Central memory CD8-positive, alpha-beta T cell (primary cell): ENCODE results near the gene OSBPL5.
A peak's percentile ranks its signal among the peaks of the same experiment; 100 is the strongest.

Source experiments
- ATAC-seq: fragments of 150-1000 bp; cut with Tn5 transposase; replicated peaks from 2 replicates; pipeline ENCODE4 v1.10.0; 2022; ENCODE audit warnings: mild to moderate bottlenecking, moderate FRiP score, moderate number of reproducible peaks; ENCODE audit not compliant: poor library complexity, severe bottlenecking; ENCODE audit errors: extremely low read depth
- DNase-seq, 2 donors: peaks; one replicate each; pipeline ENCODE4 v3.0.0; 2021; ENCODE audit warnings: low spot score in 2 of 2
- H3K27ac Mint-ChIP-seq: one replicate; pipeline ENCODE4 v1.8.0; 2022; ENCODE audit warnings: low read depth, mild to moderate bottlenecking, moderate library complexity, mixed read lengths
- H3K27me3 Mint-ChIP-seq: one replicate; pipeline ENCODE4 v1.8.0; 2022; ENCODE audit warnings: mixed read lengths
- H3K36me3 Mint-ChIP-seq: one replicate; pipeline ENCODE4 v1.8.0; 2022; ENCODE audit warnings: mild to moderate bottlenecking, moderate library complexity, mixed read lengths; ENCODE audit not compliant: insufficient read depth
- H3K4me1 Mint-ChIP-seq: one replicate; pipeline ENCODE4 v1.8.0; 2022; ENCODE audit warnings: mixed read lengths
- H3K4me3 Mint-ChIP-seq: one replicate; pipeline ENCODE4 v1.8.0; 2022; ENCODE audit warnings: mild to moderate bottlenecking, moderate library complexity, mixed read lengths
- H3K9me3 Mint-ChIP-seq: one replicate; pipeline ENCODE4 v1.8.0; 2022; ENCODE audit warnings: mixed read lengths

The OSBPL5 gene

GRCh38 chr11:3046641-3047040 is 118.5 kb downstream of the OSBPL5 start:
- Mint-ChIP-seq H3K27me3 (no peaks in the 10 kb centered on the region), H3K27ac (no peak overlapping the region), H3K9me3 (no peaks in the 10 kb centered on the region), H3K4me3 (no peak overlapping the region), H3K36me3 (peaks cover 9% of the 10 kb centered on the region), H3K4me1 (peaks cover 44% of the 10 kb centered on the region)
- ATAC-seq (no peak), DNase-seq (no peak)

GRCh38 chr11:3046190-3046589 is 118.9 kb downstream of the OSBPL5 start:
- peaks cover 43% of the 10 kb centered on the region for H3K4me1 Mint-ChIP-seq
- H3K27ac Mint-ChIP-seq = no peak overlapping the region
- DNase-seq (no peak), ATAC-seq (no peak)
- H3K4me3 Mint-ChIP-seq = no peak overlapping the region
- H3K9me3 Mint-ChIP-seq = no peaks in the 10 kb centered on the region
- H3K36me3 Mint-ChIP-seq = peaks cover 11% of the 10 kb centered on the region
- no peaks in the 10 kb centered on the region for H3K27me3 Mint-ChIP-seq

GRCh38 chr11:3044915-3045314 is 120.2 kb downstream of the OSBPL5 start:
- no peaks in the 10 kb centered on the region for H3K9me3 Mint-ChIP-seq
- H3K4me1 Mint-ChIP-seq = peaks cover 30% of the 10 kb centered on the region
- ATAC-seq = no peak
- no peaks in the 10 kb centered on the region for H3K27me3 Mint-ChIP-seq
- H3K4me3 Mint-ChIP-seq = no peak overlapping the region
- H3K27ac Mint-ChIP-seq = no peak overlapping the region
- DNase-seq = no peak
- peaks cover 12% of the 10 kb centered on the region for H3K36me3 Mint-ChIP-seq

- peaks cover 21% of the 10 kb centered on the region for H3K36me3 Mint-ChIP-seq
- no peak for DNase-seq
- H3K9me3 Mint-ChIP-seq = no peaks in the 10 kb centered on the region
- H3K27ac Mint-ChIP-seq = no peak overlapping the region
- no peak for ATAC-seq
- peaks cover 24% of the 10 kb centered on the region for H3K4me1 Mint-ChIP-seq
- no peaks in the 10 kb centered on the region for H3K27me3 Mint-ChIP-seq
- H3K4me3 Mint-ChIP-seq = no peak overlapping the region
Measured at GRCh38 chr11:3044004-3044403, 121.1 kb downstream of the OSBPL5 start.

GRCh38 chr11:3043315-3043871 is 121.7 kb downstream of the OSBPL5 start:
- Mint-ChIP-seq H3K4me1 (peaks cover 24% of the 10 kb centered on the region), H3K27ac (peak overlapping the region; percentile 70), H3K36me3 (peaks cover 21% of the 10 kb centered on the region), H3K4me3 (no peak overlapping the region), H3K27me3 (no peaks in the 10 kb centered on the region), H3K9me3 (no peaks in the 10 kb centered on the region)
- ATAC-seq = no peak
- DNase-seq = no peak

GRCh38 chr11:3042496-3043314 is 122.4 kb downstream of the OSBPL5 start:
- Mint-ChIP-seq H3K36me3 (peaks cover 25% of the 10 kb centered on the region), H3K4me3 (no peak overlapping the region), H3K27ac (peak overlapping the region; percentile 70), H3K27me3 (no peaks in the 10 kb centered on the region), H3K9me3 (no peaks in the 10 kb centered on the region), H3K4me1 (peaks cover 24% of the 10 kb centered on the region)
- ATAC-seq = no peak
- no peak for DNase-seq

- no peak for DNase-seq
- no peak for ATAC-seq
- no peaks in the 10 kb centered on the region for H3K9me3 Mint-ChIP-seq
- H3K36me3 Mint-ChIP-seq = peaks cover 31% of the 10 kb centered on the region
- no peak overlapping the region for H3K27ac Mint-ChIP-seq
- no peak overlapping the region for H3K4me3 Mint-ChIP-seq
- peaks cover 31% of the 10 kb centered on the region for H3K4me1 Mint-ChIP-seq
- H3K27me3 Mint-ChIP-seq = no peaks in the 10 kb centered on the region
Measured at GRCh38 chr11:3041699-3042441, 123.2 kb downstream of the OSBPL5 start.

- Mint-ChIP-seq H3K27me3 (no peaks in the 10 kb centered on the region), H3K4me3 (no peak overlapping the region), H3K4me1 (peaks cover 41% of the 10 kb centered on the region), H3K27ac (no peak overlapping the region), H3K9me3 (no peaks in the 10 kb centered on the region), H3K36me3 (peaks cover 36% of the 10 kb centered on the region)
- DNase-seq (no peak), ATAC-seq (no peak)
Measured at GRCh38 chr11:3040881-3041280, 124.2 kb downstream of the OSBPL5 start.

GRCh38 chr11:3037945-3038271 is 127.2 kb downstream of the OSBPL5 start:
- Mint-ChIP-seq H3K4me3 (no peak overlapping the region), H3K9me3 (no peaks in the 10 kb centered on the region), H3K27ac (no peak overlapping the region), H3K4me1 (peaks cover 31% of the 10 kb centered on the region), H3K36me3 (peaks cover 44% of the 10 kb centered on the region), H3K27me3 (no peaks in the 10 kb centered on the region)
- no peak for DNase-seq
- no peak for ATAC-seq
